Stimulated activated CD4-positive, alpha-beta T cell treated with anti-CD3 and anti-CD28 coated beads, Interleukin-12 subunit alpha, Interleukin-12 subunit beta, amount 100 ng/mL, for 24 hours (primary cell): ENCODE data around the gene TMOD1.
A peak's percentile ranks its signal among the peaks of the same experiment; 100 is the strongest.

Source experiments
- DNase-seq, 2 experiments: peaks; one replicate each; pipeline ENCODE4 v3.0.0-alpha.2; 2020; ENCODE audit warnings: low read depth in 2 of 2

TMOD1 gene

DNA sequence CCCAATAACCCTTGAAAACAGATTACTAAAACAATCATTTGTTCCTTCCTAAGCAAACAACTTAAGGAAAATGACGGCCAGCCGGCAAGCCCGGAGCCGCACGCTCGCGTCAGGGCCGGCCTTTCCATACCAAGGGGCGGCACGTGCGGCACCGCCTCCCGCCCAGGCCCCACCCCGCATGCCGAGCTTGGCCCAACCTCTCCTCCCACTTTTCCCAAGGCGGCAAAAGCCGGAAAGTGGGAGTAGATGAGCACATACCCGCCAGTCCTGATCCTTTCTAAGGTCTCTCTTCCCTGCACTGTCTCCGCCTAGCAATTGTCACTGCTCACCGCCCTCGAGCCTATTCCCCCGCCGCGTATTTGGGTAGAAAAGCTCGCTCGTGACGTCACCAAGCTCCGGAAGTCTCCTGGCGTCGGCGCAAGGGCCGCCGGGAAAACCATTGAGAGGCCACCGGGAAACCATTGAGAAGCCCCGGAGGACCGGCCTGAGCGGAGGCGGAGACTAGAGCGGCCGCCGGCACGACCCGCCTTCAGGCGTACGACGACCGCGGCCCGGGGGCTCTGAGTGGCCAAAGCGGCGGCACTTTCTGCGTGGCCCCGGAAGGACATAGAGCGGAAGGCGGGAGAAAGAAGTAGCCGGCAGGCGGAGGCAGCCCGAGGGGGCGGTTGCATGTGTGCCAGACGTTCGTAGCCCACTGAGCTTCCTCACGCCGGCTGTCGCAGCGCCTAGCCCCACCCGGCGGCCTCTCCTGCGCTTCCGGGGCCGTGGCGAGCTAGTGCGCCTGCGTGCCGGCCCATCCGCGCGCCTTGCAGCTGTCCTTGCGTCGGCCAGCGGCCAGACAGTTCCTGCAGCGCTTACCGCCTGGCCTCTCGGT lies 131.8 kb downstream of the TMOD1 start, which contains the start of the genes NCBP1 and TSTD2:
Gene NCBP1, plus strand, starts transcription at position 837 of the 874 bp plus-strand sequence. CDS start 61 bp downstream, outside the sequence.
Gene TSTD2, minus strand, starts transcription at position 384 of the 874 bp plus-strand sequence. CDS start 5,806 bp downstream, outside the sequence.
- peak; percentile 93 to 94 for DNase-seq

DNA sequence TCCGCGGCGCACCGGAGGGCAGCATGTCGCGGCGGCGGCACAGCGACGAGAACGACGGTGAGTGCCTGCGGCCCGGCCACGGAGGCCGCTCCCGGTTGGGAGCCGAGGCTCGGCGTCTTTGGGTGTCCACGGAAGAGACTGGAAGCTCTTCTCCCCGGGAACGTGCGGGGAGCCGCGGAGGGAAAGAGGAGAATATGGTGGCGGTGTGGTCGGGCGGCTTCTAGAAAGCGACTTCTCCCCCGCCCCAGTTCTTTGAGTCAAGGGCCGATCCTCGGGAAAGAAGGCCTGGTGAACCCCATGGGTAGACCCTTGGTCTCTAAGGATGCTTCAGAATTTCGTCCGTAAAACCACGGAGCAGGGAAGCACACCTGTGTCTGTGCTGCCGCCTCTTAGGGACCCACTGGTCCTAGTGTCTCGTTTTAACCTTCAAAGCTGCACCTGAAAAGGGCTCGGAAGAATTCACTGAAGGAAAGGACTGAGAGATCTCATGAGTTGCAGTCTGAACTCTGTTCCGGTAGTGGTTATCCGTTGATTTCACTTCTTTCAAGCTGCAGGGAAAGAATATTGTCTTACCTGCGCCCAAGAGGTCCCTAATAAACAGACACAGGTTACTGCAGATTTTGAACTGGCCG lies 132.5 kb downstream of the TMOD1 start:
- DNase-seq: peak in 1 of 2 experiments; percentile 14

DNA sequence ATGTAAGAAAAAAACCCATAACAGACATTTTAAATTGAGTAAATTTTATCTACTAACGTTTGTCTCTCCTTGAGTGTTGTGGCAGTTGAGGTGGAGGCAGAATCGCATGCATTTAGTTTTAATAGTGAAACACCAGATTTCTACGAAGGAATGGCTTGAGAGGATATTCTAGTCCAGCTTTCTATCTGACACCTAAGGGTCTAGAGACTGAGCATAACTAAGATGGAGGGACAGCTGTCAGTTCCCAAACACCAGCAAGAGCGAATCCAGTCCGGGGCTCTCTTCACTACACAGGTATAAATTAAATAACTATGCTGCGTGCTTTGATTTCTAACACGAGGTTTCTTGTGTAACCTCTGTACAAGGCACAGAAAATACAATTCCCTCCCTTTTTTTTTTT lies 133.6 kb downstream of the TMOD1 start:
- DNase-seq: no peak

DNA sequence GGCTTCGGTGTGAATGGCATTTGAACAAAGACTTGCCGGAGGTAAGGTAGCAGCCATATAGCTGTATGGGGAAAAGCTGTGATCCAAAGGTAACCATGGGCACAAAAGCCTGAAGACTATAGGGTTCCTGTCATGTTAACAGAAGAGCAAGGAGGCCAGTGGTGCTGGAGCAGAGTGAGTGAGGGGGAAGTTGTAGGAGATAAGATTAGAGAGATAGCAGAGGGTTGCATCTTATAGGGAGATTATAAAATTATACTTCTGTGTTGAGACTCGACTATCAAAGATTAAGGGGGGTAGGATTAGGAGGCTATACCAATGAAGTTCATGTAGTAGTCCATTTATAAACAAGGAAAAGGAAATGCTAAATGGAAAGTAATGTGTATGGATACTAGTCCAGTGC lies 135.4 kb downstream of the TMOD1 start:
- no peak for DNase-seq

DNA sequence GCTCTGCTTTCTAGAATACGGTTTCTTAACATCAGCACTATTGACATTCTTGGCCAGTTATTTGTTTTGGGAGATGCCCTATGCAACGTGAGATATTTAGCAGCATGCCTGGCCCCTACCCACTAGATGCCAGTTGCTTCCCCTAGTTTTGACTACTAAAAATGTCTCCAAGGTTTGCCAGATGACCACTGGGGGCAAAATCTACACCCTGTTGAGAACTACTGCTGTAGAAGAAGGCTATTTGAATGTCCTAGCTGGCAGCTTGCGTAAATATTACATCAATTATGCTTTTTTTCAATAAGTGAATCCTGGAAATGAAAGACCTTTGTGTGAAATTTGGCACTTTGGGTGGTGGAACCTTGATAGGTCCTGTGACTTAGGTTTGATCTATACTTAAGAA lies 137.2 kb downstream of the TMOD1 start:
- DNase-seq: no peak

DNA sequence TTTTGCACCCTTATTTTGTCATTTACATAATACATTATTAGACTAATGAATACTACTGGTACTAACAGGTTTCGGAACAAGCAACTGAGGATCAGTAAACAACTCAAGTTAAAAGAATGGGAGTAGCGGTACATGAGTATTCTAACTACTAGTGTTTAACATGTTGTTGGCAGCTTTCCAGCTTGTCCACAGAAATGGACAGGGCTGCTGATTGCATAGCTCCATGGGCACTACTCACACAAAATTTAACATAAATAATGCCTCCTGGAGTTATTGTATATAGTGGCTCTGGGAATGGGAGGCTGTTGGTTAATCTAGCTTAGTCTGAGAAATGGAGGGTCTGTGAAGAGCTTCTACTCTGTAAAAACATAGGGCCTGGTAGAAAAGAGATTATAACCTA lies 138.9 kb downstream of the TMOD1 start:
- DNase-seq: no peak

DNA sequence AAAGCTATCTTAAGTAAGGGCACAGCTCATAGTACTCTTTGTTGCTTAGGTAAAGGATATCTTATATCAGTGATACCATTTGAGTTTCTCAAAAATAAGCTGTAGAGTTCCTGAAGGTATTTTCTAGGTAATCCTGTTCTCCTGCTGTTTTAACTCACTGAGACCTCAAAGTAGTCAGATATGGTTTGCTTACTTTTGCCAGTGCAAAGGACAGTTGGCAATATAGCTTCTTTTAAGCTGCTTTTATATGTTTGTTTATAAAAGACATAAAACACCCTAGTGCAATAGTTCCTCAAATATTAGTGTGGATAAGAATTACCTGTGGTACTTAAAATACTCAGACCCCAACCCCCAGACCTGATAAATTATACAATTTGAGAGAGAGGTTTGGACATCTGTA lies 144.3 kb downstream of the TMOD1 start:
- DNase-seq: no peak

DNA sequence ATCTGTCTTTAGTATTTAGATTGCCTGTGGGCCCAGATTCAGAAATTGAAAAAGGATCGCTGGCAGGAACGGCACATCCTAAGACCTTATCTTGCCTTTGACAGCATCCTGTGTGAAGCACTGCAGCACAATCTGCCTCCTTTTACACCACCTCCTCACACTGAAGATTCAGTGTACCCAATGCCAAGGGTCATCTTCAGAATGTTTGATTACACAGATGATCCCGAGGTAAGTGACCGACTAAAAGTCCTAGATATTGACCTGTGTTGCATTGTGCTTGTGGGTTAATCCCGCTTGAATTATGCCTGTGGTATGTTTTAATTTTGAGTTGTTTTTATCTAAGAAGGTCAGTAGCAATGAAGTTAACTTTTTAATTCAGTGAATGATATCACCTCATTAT lies 146.5 kb downstream of the TMOD1 start:
- DNase-seq: no peak
